ENCODE measurements around the gene ATAT1. TPM values are rescaled to one million over a fixed set of nuclear protein-coding genes. Genes with fewer than 3 reads are reported as not detected.
A peak's percentile ranks its signal among the peaks of the same experiment; 100 is the strongest.

The ATAT1 gene
- total and polyA plus RNA-seq, 2 of the 13 experiments (the other 11 are each of a cell fraction or from before 2014, with no cell fraction given) = 9.2 to 23.6 TPM

DNA sequence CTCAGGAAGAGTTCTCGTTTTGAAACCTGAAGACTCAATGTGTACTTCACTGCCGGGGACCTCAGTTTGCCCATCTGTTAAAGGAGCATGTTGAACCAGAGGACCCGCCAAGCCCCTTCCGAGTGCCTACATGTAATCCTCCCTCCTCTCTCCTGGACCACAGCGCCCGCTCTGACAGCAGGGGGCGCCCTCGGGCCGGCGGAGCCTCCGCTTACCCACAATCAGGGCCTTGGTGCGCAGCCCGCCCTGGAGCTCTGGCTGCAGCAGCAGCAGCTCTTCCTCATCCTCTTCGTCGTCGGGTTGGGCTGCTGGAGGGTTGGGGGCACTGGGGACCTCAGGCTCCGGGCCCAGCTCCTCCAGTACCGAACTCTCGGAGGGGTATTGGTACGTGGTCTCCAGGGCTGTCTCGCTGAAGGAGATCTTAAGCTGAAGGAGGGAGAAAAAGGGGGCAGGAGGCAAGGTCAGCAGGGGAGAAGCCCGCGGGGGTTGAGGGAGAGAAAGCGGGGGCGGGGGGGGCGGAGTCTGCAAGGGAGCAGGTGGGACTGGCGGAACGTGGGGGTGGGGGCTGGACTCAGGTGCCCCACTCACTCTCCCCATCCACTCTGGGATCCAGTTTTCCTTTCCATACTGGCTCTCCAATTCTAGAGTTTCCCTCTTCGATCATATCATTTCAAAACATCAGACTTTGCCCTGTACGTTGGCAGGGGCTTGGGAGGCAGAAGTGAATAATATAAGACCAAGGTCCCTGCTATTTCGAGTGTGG, 52.5 kb downstream of the ATAT1 start (continued):
- TF ChIP-seq, protein P1, sequence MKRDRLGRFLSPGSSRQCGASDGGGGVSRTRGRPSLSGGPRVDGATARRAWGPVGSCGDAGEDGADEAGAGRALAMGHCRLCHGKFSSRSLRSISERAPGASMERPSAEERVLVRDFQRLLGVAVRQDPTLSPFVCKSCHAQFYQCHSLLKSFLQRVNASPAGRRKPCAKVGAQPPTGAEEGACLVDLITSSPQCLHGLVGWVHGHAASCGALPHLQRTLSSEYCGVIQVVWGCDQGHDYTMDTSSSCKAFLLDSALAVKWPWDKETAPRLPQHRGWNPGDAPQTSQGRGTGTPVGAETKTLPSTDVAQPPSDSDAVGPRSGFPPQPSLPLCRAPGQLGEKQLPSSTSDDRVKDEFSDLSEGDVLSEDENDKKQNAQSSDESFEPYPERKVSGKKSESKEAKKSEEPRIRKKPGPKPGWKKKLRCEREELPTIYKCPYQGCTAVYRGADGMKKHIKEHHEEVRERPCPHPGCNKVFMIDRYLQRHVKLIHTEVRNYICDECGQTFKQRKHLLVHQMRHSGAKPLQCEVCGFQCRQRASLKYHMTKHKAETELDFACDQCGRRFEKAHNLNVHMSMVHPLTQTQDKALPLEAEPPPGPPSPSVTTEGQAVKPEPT (CRISPR knock-in tag; IDR thresholded peaks at IDR 0.05; ENCODE audit: low read depth) = no peak
- no peak for TF ChIP-seq SMAD9 (CRISPR knock-in tag; IDR thresholded peaks at IDR 0.05)
- no peak for TF ChIP-seq ZNF552 (CRISPR knock-in tag; IDR thresholded peaks at IDR 0.05; ENCODE audit: borderline replicate concordance)
- TF ChIP-seq, protein P2, sequence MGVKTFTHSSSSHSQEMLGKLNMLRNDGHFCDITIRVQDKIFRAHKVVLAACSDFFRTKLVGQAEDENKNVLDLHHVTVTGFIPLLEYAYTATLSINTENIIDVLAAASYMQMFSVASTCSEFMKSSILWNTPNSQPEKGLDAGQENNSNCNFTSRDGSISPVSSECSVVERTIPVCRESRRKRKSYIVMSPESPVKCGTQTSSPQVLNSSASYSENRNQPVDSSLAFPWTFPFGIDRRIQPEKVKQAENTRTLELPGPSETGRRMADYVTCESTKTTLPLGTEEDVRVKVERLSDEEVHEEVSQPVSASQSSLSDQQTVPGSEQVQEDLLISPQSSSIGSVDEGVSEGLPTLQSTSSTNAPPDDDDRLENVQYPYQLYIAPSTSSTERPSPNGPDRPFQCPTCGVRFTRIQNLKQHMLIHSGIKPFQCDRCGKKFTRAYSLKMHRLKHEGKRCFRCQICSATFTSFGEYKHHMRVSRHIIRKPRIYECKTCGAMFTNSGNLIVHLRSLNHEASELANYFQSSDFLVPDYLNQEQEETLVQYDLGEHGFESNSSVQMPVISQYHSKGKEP (CRISPR knock-in tag; IDR thresholded peaks at IDR 0.05) = no peak
- 0 out of 2 replicates have a peak, but pooled peaks have one; percentile 68 for TF ChIP-seq ZNF567 (CRISPR knock-in tag; IDR thresholded peaks at IDR 0.05; ENCODE audit: borderline replicate concordance)
- TF ChIP-seq, protein P3, sequence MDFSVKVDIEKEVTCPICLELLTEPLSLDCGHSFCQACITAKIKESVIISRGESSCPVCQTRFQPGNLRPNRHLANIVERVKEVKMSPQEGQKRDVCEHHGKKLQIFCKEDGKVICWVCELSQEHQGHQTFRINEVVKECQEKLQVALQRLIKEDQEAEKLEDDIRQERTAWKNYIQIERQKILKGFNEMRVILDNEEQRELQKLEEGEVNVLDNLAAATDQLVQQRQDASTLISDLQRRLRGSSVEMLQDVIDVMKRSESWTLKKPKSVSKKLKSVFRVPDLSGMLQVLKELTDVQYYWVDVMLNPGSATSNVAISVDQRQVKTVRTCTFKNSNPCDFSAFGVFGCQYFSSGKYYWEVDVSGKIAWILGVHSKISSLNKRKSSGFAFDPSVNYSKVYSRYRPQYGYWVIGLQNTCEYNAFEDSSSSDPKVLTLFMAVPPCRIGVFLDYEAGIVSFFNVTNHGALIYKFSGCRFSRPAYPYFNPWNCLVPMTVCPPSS (IDR thresholded peaks at IDR 0.05) = no peak
- TF ChIP-seq, protein P4, sequence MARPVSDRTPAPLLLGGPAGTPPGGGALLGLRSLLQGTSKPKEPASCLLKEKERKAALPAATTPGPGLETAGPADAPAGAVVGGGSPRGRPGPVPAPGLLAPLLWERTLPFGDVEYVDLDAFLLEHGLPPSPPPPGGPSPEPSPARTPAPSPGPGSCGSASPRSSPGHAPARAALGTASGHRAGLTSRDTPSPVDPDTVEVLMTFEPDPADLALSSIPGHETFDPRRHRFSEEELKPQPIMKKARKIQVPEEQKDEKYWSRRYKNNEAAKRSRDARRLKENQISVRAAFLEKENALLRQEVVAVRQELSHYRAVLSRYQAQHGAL (CRISPR knock-in tag; IDR thresholded peaks at IDR 0.05; ENCODE audit: not compliant biosample characterization) = no peak
- TF ChIP-seq MEIS1 (CRISPR knock-in tag; IDR thresholded peaks at IDR 0.05; ENCODE audit: borderline replicate concordance) = peak; percentile 53
- TF ChIP-seq GFI1 (CRISPR knock-in tag; IDR thresholded peaks at IDR 0.05; ENCODE audit: borderline replicate concordance) = peak; percentile 63; the same call in 1 of the 2 replicates
- peak; percentile 46; the same call in 1 of the 2 replicates for TF ChIP-seq CBX5 (CRISPR knock-in tag; IDR thresholded peaks at IDR 0.05; ENCODE audit: borderline replicate concordance)
- TF ChIP-seq, protein P5, sequence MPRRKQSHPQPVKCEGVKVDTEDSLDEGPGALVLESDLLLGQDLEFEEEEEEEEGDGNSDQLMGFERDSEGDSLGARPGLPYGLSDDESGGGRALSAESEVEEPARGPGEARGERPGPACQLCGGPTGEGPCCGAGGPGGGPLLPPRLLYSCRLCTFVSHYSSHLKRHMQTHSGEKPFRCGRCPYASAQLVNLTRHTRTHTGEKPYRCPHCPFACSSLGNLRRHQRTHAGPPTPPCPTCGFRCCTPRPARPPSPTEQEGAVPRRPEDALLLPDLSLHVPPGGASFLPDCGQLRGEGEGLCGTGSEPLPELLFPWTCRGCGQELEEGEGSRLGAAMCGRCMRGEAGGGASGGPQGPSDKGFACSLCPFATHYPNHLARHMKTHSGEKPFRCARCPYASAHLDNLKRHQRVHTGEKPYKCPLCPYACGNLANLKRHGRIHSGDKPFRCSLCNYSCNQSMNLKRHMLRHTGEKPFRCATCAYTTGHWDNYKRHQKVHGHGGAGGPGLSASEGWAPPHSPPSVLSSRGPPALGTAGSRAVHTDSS (CRISPR knock-in tag; conservative IDR thresholded peaks at IDR 0.05) = no peak
- no peak; the same call in 1 of the 2 replicates for TF ChIP-seq ZNF501 (CRISPR knock-in tag; IDR thresholded peaks at IDR 0.05)
- no peak for TF ChIP-seq ZSCAN30 (CRISPR knock-in tag; IDR thresholded peaks at IDR 0.05)
- TF ChIP-seq CEBPG (CRISPR knock-in tag; IDR thresholded peaks at IDR 0.05) = peak; percentile 33; the same call in 1 of the 2 replicates
- 0 out of 2 replicates have a peak, but pooled peaks have one; percentile 17 for TF ChIP-seq ZNF3 (CRISPR knock-in tag; IDR thresholded peaks at IDR 0.05)
- 0 out of 2 replicates have a peak, but pooled peaks have one; percentile 21 for TF ChIP-seq TOPORS (CRISPR knock-in tag; IDR thresholded peaks at IDR 0.05)
- TF ChIP-seq, protein P6, sequence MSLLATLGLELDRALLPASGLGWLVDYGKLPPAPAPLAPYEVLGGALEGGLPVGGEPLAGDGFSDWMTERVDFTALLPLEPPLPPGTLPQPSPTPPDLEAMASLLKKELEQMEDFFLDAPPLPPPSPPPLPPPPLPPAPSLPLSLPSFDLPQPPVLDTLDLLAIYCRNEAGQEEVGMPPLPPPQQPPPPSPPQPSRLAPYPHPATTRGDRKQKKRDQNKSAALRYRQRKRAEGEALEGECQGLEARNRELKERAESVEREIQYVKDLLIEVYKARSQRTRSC (CRISPR knock-in tag; IDR thresholded peaks at IDR 0.05; ENCODE audit: low read depth) = no peak
- TF ChIP-seq PHF8 (CRISPR knock-in tag; IDR thresholded peaks at IDR 0.05) = peak; percentile 64
- TF ChIP-seq AGO1 (IDR thresholded peaks at IDR 0.05; ENCODE audit: low read depth, low read length, poor library complexity, severe bottlenecking) = peak; percentile 55
- peak; percentile 96 for TF ChIP-seq SSRP1 (CRISPR knock-in tag; IDR thresholded peaks at IDR 0.05)
- peak; percentile 64; the same call in 1 of the 2 replicates for TF ChIP-seq ZNF839 (CRISPR knock-in tag; IDR thresholded peaks at IDR 0.05; ENCODE audit: borderline replicate concordance)
